NOMO-1 treated with DMSO at 0.1 percent for 48 hours (cell line): Measurements from ENCODE around the gene GPC3.
A peak's percentile ranks its signal among the peaks of the same experiment; 100 is the strongest.

ENCODE experiments used
- DNase-seq: peaks from one replicate; lab custom pipeline; 2025; ENCODE audit not compliant: unreplicated experiment; lab: John Stamatoyannopoulos, UW

Gene GPC3

GRCh38 chrX:133576876-133577275 lies 408.5 kb downstream of the GPC3 start:
- DNase-seq = no peak

- no peak for DNase-seq
Observed at GRCh38 chrX:133575501-133576136, 409.8 kb downstream of the GPC3 start.

GRCh38 chrX:133574716-133575115 lies 410.7 kb downstream of the GPC3 start:
- no peak for DNase-seq

- DNase-seq = no peak
Observed at GRCh38 chrX:133570549-133570948, 414.8 kb downstream of the GPC3 start.

DNA sequence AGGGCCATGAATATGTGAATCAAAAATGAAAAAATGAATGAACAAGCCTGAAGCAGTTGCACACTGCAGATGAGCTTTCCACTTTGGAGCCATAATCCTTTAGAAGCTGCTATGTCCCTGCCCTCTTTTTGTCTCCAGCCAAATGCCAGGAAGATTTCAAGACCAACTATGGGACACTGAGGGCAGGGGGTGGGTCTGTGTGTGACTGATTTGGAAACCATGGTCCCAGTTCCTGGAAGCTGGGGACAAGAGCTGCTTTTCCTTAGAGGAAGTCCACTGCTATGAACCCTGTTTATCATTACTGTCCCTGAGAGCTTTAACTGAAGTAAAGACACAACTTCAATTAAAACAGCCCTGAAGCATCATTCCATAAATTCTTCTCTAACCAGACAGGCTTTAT lies 416.2 kb downstream of the GPC3 start:
- no peak for DNase-seq

DNA sequence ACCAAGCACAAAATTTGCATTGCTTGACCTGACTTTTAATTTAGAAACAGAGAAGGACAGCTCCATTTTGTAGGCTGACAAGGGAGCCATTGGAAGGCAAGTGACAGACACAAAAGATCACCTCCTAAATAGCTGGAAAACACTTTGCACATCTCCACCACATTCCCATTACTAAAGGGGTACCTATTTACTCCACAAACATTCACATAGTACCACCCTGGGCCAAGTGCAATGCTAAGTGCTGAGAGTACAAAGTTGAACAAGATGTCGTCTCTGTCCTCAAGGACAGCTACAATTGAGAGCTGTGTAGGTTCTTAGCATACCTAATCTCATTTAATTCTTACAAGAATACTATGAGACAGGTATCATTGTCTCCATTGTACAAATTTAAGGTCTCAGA lies 417.3 kb downstream of the GPC3 start:
- no peak for DNase-seq

DNA sequence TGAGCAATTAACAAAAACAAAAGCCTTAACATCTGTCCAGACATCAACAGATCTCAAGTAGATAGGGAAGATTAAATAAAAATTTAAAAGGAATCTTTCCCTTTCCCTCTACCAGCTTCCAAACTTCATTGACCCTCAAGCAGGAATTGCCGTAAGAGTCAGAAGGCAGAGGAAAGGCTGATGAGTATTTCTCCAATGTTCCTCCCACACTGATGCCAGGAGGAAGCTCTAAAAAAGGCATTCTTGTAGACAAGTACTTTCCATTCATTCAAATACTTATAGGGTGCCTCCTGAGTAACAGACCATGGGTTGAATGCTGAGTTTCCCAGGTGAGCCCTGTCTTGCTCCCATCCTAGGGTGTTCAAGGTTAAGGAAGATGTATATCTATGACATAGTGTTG lies 418.5 kb downstream of the GPC3 start:
- DNase-seq = no peak

DNA sequence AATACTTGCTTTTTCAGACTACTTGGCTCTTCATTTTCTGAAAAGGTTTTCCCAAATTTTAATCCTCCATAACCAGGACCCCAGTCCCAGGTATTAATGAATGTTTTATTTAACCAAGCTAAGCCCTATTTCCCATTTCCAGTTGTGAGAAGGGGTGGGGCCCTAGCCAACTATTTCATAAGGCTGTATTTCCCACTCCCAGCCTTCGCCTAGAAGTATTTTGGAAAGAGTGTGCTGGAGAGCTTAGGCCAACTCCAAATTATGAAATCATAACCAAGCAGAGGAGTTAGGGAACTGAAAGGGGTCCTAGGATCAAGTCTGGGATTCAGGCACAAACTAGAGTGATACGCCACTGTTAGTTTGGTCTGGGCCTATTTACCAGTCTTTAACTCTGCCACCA lies 421.7 kb downstream of the GPC3 start:
- no peak for DNase-seq

- DNase-seq = no peak
Observed at GRCh38 chrX:133561251-133561650, 424.1 kb downstream of the GPC3 start.

DNA sequence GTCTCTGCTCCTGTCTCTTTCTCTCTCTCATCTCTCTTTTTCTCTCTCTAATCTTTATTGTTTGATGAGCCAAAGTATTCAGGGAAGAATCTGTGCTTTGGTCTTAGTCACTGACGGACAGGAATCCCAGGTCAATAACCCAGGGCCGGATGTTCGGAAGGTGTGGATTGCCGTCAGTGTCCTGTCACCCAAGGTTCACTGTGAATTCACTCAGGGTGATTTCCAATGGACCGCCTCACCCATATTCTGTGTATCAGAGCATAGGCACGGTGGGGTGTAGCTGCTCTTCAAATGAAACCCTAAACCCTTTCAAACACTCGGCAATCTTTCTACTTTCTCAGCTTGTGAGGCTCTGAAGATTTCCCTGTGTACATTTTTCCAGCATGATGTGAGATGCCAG lies 425.5 kb downstream of the GPC3 start:
- no peak for DNase-seq

DNA sequence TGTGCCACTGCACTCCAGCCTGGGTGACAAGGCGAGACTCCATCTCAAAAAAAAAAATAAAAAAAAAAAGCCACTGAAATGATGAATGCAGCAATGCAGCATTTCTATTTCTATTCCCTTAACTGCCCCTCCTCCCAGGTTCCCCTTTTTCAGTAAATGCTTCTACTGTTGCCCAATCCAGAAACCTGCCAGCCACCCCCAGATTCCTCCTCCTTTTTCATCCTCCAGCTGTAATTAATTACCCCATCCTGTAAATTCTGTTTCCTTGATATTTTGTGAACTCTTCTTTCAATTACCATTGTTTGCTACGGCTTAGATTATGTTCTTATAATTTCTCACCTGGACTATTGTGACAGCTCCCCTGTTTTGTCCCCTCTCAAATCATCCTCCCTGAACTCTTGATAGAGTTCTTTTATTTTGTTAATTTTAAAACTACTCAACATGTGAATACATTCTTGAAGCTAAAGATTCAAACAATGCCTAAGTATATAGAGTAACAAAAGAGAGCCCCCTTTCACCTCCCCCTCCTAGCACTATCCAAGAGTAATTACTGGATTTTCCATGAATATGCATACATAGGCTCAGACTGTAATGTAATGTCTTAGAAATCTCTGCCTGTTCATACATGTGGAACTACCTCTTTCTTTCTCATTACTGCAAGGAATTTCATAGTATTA lies 429.5 kb downstream of the GPC3 start:
- DNase-seq = peak; percentile 75

DNA sequence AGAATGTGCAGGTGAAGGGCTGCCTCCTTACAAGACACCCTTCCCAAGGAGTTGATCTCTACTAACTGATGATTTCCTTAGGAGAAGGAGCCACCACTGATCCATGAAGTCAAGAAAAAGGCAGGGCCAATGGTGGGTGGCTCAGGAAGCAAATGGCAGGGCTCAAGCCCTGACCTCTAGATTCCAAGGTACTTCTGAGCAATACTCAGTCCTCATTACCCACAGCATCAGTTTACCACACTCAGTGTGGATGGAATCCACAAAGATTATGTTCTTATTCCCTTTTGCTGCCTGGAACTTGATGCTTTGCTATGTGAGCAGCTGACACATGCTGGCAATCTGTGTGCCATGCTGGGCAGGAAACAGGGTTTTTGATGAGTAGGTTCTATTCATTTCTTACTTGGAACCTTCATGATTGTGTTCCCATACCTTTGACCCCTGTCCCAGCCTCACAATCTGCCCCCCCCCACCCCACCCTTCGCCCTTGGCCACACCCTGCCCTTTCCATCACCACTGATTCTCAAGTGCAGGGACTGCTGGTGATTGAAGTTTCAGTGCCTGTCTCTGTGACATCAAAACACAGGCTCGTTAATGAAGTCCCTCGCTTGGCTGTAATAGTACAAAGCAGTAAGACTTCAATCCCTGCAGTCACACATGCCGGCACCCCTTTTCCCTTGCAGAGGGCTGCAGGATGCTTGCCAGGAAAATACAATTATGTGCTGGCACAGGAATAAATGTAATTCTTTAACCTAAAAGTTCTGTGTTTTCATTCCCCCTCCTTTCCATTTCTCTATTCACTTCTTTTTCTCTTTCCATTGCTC lies 434.5 kb downstream of the GPC3 start:
- no peak for DNase-seq

DNA sequence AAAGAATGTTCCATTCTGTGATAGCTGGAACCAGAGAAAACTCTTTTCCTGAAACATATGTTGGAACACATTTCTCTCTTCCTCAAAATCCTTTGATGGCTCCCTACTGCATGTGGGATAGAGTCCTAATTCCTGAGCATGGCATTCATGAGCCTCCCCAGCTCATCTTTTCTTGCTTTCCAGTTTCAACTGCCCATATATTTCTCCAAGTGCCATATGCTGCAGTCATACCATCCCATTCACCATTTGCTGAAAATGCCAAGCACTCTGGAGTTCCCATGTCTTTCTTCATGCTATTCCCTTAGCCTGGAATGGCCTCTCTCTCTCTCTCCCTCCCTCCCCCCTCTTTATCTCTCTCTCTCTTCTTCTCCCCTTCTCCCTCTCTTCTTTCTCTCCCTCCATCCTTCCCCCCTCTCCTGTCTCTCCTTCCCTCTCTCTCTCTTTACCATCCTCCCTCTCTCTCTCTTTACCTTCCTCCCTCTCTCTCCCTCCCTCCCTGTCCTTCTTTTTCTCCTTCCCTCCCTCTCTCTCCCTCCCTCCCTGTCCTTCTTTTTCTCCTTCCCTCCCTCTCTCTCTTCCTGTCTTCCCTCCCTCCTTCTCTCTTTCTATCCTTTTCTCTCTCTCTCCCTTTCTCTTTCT lies 436.0 kb downstream of the GPC3 start:
- DNase-seq = no peak

GRCh38 chrX:133546441-133546840 lies 439.0 kb downstream of the GPC3 start:
- DNase-seq = peak; percentile 61

- no peak for DNase-seq
Observed at GRCh38 chrX:133544778-133545177, 440.6 kb downstream of the GPC3 start.

DNA sequence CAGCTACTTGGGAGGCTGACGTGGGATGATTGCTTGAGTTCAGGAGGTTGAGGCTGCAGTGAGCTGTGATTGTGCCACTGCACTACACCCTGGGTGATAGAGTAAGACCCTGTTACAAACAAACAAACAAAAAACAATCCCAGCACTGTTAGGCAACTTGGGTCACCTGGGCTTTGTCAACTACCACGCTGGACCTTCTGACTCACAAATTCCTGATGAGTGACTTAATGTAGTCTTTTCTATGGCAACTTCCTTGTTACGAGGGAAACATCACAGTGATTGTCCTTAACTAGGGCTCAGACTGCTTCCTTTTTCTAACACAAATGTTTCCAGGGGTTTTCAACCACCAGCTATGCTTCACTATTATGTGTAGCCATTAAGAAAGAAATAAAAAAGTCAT lies 441.3 kb downstream of the GPC3 start:
- DNase-seq = peak; percentile 78

GRCh38 chrX:133543654-133544053 lies 441.7 kb downstream of the GPC3 start:
- no peak for DNase-seq

DNA sequence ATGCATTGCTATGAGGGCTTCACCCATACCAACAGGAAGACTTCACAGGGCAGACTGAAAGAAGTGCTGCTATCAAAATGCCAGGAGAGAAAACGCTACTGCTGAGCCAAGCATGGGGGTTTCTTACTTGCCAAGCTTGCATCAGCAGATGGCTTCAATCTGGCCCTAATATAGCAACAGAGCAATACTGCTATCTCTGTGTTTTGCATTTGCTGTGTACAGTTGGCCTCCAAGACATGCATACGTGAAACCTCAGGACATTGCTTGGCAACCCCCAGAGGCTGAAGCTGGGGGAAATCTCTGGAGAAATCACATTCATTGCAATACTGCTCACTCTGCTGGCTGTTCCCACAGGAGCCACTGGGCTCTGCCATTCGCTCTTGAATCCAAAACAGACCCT lies 442.9 kb downstream of the GPC3 start:
- no peak for DNase-seq

- no peak for DNase-seq
Observed at GRCh38 chrX:133541021-133541420, 444.4 kb downstream of the GPC3 start.

GRCh38 chrX:133538148-133538547 lies 447.2 kb downstream of the GPC3 start:
- no peak for DNase-seq

DNA sequence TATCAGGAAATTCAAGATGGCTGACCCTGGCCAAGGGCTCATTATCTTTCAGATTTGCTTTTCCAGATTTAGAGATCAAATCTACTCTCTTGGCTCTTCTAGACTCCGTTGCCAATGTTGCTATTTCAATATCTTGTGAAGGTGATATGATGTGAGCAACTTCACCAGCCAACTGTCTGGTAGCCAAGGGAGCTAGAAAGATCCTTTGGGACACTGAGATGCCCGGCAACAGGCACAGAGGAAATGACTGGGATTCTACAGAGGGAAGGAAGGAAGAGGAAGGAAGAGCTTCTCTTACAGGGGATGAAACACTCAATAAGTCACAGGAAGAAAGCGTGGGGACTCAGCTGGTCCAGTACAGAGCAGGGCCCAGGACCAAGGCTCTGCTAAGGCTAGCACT lies 448.3 kb downstream of the GPC3 start:
- no peak for DNase-seq

GRCh38 chrX:133535066-133535465 lies 450.3 kb downstream of the GPC3 start:
- no peak for DNase-seq
